Body of pancreas (tissue), 4 donors: ENCODE data around the gene VMO1.

Source experiments
- POLR2A ChIP-seq, 3 donors: fragments of 450-650 bp; IDR thresholded peaks; one replicate each; pipeline ENCODE4 v1.6.1; 2016; ENCODE audit warnings: antibody characterized with exemption in 3 of 3, mild to moderate bottlenecking in 2 of 3
- TF ChIP-seq, protein P1 (sequence below), 7 experiments: fragments of 450-650 bp in 4 of 7; fragments of 200-600 bp in 3 of 7; sonication (generic) in 3 of 7; IDR thresholded peaks; one replicate each; pipeline ENCODE4 v1.5.1; 2016 to 2019; ENCODE audit warnings: antibody characterized with exemption in 7 of 7

DNA sequence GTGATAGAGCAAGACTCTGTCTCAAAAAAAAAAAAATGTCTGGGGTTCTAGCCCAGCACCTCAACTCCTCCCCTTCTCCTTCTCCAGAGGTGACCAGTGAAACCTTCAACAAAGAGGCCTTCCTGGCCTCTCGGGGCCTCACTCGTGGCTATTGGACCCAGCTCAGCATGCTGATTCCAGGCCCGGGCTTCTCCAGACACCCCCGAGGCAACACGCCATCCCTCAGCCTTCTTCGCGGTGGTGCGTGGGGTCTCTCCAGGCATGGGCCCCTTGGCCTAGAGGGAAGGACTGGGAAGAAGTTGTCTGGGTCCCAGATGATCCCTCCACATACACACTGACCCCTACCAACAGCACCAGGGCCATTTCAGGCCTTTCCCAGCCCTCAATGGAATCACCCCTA, 42.9 kb downstream of the VMO1 start:
- TF ChIP-seq, protein P1, sequence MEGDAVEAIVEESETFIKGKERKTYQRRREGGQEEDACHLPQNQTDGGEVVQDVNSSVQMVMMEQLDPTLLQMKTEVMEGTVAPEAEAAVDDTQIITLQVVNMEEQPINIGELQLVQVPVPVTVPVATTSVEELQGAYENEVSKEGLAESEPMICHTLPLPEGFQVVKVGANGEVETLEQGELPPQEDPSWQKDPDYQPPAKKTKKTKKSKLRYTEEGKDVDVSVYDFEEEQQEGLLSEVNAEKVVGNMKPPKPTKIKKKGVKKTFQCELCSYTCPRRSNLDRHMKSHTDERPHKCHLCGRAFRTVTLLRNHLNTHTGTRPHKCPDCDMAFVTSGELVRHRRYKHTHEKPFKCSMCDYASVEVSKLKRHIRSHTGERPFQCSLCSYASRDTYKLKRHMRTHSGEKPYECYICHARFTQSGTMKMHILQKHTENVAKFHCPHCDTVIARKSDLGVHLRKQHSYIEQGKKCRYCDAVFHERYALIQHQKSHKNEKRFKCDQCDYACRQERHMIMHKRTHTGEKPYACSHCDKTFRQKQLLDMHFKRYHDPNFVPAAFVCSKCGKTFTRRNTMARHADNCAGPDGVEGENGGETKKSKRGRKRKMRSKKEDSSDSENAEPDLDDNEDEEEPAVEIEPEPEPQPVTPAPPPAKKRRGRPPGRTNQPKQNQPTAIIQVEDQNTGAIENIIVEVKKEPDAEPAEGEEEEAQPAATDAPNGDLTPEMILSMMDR (IDR thresholded peaks at IDR 0.05), result no peak
- no peak for TF ChIP-seq POLR2A (IDR thresholded peaks at IDR 0.05)
